Kidney tubule cell (primary cell): Measurements from ENCODE around the gene LYSET.
"Not testable (repeated sequence)": the region's sequence is repeated elsewhere in the genome, so short reads cannot be mapped to it uniquely, and the experiment has no call there.

ENCODE experiments used
- DNase-seq: peaks from one replicate; pipeline ENCODE4 v3.0.0-alpha.2; 2018; ENCODE audit warnings: low spot score

LYSET gene

DNA sequence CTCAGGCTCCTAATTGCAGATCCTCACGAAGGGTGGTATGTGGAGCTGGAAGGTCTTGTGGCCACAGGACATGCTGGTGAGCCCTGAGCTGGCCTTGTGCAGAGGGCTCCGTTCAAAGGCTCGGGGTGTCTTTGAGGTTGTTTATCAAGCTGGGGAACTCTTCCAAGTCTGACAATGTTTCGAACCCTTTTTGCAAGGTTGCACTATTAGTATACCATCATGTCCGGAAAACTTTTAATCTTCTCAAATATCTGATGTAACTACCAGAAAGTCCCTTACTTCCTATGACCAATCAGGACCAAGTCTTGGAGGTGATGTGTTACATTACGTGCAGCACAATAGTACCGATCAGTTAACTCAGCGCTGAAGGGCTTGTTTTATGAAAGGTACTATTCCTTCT is 43.4 kb downstream of the LYSET start:
- no peak for DNase-seq

DNA sequence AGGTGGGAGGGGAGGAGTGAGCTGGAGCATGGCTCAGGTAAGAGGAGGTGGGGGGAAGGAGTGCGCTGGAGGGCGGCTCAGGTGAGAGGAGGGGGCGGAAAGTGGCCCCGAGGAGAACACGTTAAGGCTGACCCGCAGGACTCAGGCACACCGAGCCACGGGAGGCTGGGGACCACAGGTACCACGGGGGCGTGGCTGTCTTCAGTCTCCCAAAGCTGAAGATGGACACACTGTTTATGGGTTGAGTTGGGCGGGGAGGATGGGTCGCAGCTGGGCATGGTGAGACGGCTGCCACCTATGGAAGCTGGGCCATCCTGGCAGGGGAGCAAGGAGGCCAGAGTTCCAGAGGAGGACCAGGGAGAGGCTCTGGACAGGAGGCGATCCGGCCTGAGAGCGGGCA is 45.4 kb downstream of the LYSET start:
- DNase-seq = no peak

GRCh38 chr14:93231129-93231979 is 46.2 kb downstream of the LYSET start:
- DNase-seq = peak; percentile 61

DNA sequence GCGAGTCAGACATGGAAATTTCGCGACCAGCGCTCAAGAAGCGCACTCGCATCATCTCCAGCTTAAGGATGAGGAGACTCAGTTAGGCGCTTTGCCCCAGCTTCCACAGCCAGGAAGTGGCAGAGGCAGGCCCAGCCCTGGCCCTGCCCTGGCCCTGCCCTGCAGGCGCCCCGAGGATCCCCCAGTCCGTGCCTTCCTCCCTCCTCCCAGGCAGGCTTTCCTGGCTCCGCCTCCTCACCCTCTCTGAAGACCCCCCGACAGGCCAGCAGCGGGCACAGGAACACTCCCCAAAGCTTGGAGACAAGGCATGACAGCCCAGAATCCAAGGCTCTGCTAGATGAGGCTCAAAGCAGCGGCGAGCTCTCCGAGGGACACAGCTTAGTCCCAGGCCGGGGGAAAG is 47.0 kb downstream of the LYSET start:
- DNase-seq = no peak

DNA sequence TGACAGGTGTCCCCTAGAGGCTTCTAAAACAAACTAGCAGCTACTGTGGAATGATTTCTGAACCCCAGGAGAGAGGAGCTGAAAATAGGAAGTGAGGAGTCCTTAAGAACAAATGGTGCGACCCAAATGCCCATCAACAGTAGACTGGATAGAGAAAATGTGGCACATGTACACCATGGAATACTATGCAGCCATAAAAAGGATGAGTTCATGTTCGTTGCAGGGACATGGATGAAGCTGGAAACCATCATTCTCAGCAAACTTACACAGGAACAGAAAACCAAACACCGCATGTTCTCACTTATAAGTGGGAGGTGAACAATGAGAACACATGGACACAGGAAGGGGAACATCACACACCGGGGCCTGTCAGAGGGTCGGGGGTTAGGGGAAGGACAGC is 48.0 kb downstream of the LYSET start:
- DNase-seq = not testable (repeated sequence)

- peak; percentile 96 for DNase-seq
Observed at GRCh38 chr14:93234798-93235197, 49.7 kb downstream of the LYSET start.
